ENCODE data around the gene UBE2F.

The UBE2F gene

DNA sequence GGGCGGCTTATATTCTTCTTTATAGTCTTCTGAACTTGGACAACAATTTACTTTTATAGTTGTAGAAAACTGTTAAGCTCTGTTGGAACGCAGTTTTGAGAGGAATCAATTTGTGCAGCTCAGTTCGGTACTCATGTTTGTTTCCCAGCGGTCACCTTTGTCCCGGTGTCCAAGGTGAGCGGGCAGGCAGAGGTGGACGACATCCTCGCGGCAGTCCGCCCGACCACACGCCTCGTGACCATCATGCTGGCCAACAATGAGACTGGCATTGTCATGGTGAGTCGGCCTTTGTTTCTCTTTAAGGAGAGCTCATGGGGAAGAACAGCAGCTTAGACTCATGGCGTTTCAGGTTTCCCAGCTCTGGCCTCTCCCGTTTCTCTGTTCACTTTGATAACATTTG is 114.7 kb downstream of the UBE2F start:
- no peaks in the 10 kb centered on the region for H3K79me1 ChIP-seq (ENCODE audit: low read length)
- no peaks in the 10 kb centered on the region for H3K4me1 ChIP-seq (ENCODE audit: control insufficient read depth, low read depth, low read length)
- no peak overlapping the region for H3K4ac ChIP-seq (ENCODE audit: low read depth, low read length)
- no peak overlapping the region for H3K18ac ChIP-seq (ENCODE audit: low read length)
- no peak overlapping the region for H2BK120ac ChIP-seq (ENCODE audit: low read depth, low read length)
- H3K27me3 ChIP-seq (ENCODE audit: insufficient read depth, low read length, poor library complexity), result no peaks in the 10 kb centered on the region
- no peak overlapping the region for H4K5ac ChIP-seq (ENCODE audit: low read length)
- H3K9ac ChIP-seq (ENCODE audit: low read length), result no peak overlapping the region
- H3K23ac ChIP-seq (ENCODE audit: low read length), result no peak overlapping the region
- no peak overlapping the region for H3K4me3 ChIP-seq (ENCODE audit: low read length)
- peaks cover 13% of the 10 kb centered on the region for H3K36me3 ChIP-seq (ENCODE audit: control insufficient read depth, insufficient read depth, low read length)
- no peaks in the 10 kb centered on the region for H3K79me2 ChIP-seq (ENCODE audit: control insufficient read depth, insufficient read depth, low read length)
- no peak overlapping the region for H2AK5ac ChIP-seq (ENCODE audit: low read length)
- no CpG with 5 or more reads among the region's 16 CpGs for WGBS (ENCODE audit: extremely low coverage, insufficient coverage, low lambda C conversion rate)
- no peak overlapping the region for H3K56ac ChIP-seq (ENCODE audit: low read length)
- H3K4me2 ChIP-seq (ENCODE audit: low read length), result no peak overlapping the region
- no peak for DNase-seq
- H2BK5ac ChIP-seq (ENCODE audit: low read length), result no peak overlapping the region
- no peak overlapping the region for H2BK15ac ChIP-seq (replicated peaks; ENCODE audit: low read depth)
- no peak overlapping the region for H4K8ac ChIP-seq (ENCODE audit: low read depth, low read length)
- H3K27ac ChIP-seq (ENCODE audit: low read depth, low read length), result no peak overlapping the region

DNA sequence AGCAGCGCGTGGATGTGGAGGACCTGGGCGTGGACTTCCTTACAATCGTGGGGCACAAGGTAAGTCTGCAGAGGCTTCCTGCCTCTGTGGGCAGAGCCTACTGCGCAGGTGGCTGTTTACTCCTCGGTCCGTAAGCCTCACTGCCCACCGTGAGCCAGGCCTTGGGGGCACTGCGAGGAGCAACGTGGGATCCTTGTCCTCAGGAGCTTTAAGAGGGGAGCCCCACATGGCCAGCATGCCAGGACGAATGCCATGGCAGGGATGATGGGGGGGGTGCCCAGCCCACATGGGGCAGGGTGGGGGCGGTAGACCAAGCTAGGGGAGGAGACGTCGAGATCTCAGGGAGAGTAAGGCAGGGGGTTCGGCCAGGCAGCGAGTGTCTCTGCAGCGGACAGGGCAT is 115.3 kb downstream of the UBE2F start:
- no peak overlapping the region for H3K27ac ChIP-seq (ENCODE audit: low read depth, low read length)
- H3K23ac ChIP-seq (ENCODE audit: low read length), result no peak overlapping the region
- no peak for DNase-seq
- peaks cover 13% of the 10 kb centered on the region for H3K36me3 ChIP-seq (ENCODE audit: control insufficient read depth, insufficient read depth, low read length)
- no peak overlapping the region for H3K4me3 ChIP-seq (ENCODE audit: low read length)
- H3K9ac ChIP-seq (ENCODE audit: low read length), result no peak overlapping the region
- H3K27me3 ChIP-seq (ENCODE audit: insufficient read depth, low read length, poor library complexity), result no peaks in the 10 kb centered on the region
- no peak overlapping the region for H2BK15ac ChIP-seq (replicated peaks; ENCODE audit: low read depth)
- no peaks in the 10 kb centered on the region for H3K79me1 ChIP-seq (ENCODE audit: low read length)
- no peak overlapping the region for H3K4me2 ChIP-seq (ENCODE audit: low read length)
- H3K4me1 ChIP-seq (ENCODE audit: control insufficient read depth, low read depth, low read length), result no peaks in the 10 kb centered on the region
- H3K79me2 ChIP-seq (ENCODE audit: control insufficient read depth, insufficient read depth, low read length), result no peaks in the 10 kb centered on the region
- no CpG with 5 or more reads among the region's 17 CpGs for WGBS (ENCODE audit: extremely low coverage, insufficient coverage, low lambda C conversion rate)
- H4K8ac ChIP-seq (ENCODE audit: low read depth, low read length), result no peak overlapping the region
- H4K5ac ChIP-seq (ENCODE audit: low read length), result no peak overlapping the region
- H3K56ac ChIP-seq (ENCODE audit: low read length), result no peak overlapping the region
- H2BK5ac ChIP-seq (ENCODE audit: low read length), result no peak overlapping the region
- H2AK5ac ChIP-seq (ENCODE audit: low read length), result no peak overlapping the region
- H3K18ac ChIP-seq (ENCODE audit: low read length), result no peak overlapping the region
- no peak overlapping the region for H2BK120ac ChIP-seq (ENCODE audit: low read depth, low read length)
- H3K4ac ChIP-seq (ENCODE audit: low read depth, low read length), result no peak overlapping the region

DNA sequence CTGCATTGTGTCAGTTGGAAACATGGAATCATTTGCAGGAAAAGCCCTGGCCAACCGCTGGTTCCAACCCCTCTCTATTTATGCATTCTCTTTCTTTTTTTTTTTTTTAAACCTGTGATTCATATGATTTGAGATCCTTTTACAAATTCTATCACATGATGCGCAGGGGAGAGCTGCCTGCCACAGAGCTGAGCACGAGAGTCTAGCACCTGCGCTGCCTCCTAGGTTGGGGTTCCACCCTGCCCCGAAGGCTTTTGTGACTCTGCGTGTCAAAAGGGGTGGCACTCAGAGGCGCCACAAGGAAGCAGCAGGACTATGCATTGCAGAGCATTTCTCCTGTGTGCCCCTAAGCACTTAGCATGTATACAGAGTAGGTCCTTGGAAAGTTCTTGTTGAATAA is 116.0 kb downstream of the UBE2F start:
- Histone ChIP-seq H3K9ac (ENCODE audit: low read length) (no peak overlapping the region), H3K23ac (ENCODE audit: low read length) (no peak overlapping the region), H2BK5ac (ENCODE audit: low read length) (no peak overlapping the region), H3K36me3 (ENCODE audit: control insufficient read depth, insufficient read depth, low read length) (peaks cover 13% of the 10 kb centered on the region), H3K27ac (ENCODE audit: low read depth, low read length) (no peak overlapping the region), H2BK120ac (ENCODE audit: low read depth, low read length) (no peak overlapping the region), H4K8ac (ENCODE audit: low read depth, low read length) (no peak overlapping the region), H3K4ac (ENCODE audit: low read depth, low read length) (no peak overlapping the region), H3K18ac (ENCODE audit: low read length) (no peak overlapping the region), H2BK15ac (replicated peaks; ENCODE audit: low read depth) (no peak overlapping the region), H3K27me3 (ENCODE audit: insufficient read depth, low read length, poor library complexity) (no peaks in the 10 kb centered on the region), H3K79me1 (ENCODE audit: low read length) (no peaks in the 10 kb centered on the region), H3K4me3 (ENCODE audit: low read length) (no peak overlapping the region), H4K5ac (ENCODE audit: low read length) (no peak overlapping the region), H2AK5ac (ENCODE audit: low read length) (no peak overlapping the region), H3K4me2 (ENCODE audit: low read length) (no peak overlapping the region), H3K4me1 (ENCODE audit: control insufficient read depth, low read depth, low read length) (no peaks in the 10 kb centered on the region), H3K79me2 (ENCODE audit: control insufficient read depth, insufficient read depth, low read length) (no peaks in the 10 kb centered on the region), H3K56ac (ENCODE audit: low read length) (no peak overlapping the region)
- no peak for DNase-seq
- no CpG with 5 or more reads among the region's 7 CpGs for WGBS (ENCODE audit: extremely low coverage, insufficient coverage, low lambda C conversion rate)

DNA sequence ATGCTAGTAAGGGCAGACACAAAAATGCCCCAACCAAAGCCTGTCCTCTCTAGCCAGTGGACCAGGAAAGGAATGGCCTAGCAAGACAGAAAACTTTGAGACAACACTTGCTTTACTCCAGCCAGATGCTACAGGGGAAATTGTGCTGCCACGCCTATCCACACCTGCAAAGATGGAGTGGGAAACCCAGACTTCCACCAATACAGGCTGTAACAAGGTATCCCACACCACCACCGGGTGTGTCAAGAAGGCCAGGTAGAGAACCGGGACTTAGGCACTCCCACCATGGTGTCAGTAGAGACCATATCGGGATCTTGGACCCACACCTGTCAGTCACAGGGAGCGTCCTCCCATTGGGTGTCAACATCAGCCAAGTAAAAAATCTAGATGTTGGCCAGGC is 117.1 kb downstream of the UBE2F start:
- Histone ChIP-seq H4K8ac (ENCODE audit: low read depth, low read length) (no peak overlapping the region), H3K18ac (ENCODE audit: low read length) (no peak overlapping the region), H4K5ac (ENCODE audit: low read length) (no peak overlapping the region)

DNA sequence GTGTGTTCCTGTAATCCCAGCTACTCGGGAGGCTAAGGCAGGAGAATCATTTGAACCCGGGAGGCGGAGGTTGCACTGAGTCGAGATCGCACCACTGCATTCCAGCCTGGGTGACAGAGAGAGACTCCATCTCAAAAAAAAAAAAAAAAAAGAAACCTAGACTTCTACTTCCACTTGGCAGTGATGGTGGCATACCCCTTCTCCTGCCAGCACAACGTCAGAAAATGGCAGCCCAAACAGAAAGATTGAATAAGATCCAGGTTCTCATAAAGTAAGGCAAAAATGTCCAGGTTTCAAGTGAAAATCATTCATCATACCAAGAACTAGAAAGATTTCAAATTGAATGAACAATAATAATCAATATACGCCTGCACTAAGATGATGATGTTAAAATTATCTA is 117.9 kb downstream of the UBE2F start:
- no peak for DNase-seq
- Histone ChIP-seq H4K5ac (ENCODE audit: low read length) (no peak overlapping the region), H3K9ac (ENCODE audit: low read length) (no peak overlapping the region), H3K4me1 (ENCODE audit: control insufficient read depth, low read depth, low read length) (no peaks in the 10 kb centered on the region), H3K18ac (ENCODE audit: low read length) (no peak overlapping the region), H3K27me3 (ENCODE audit: insufficient read depth, low read length, poor library complexity) (no peaks in the 10 kb centered on the region), H4K8ac (ENCODE audit: low read depth, low read length) (no peak overlapping the region), H2AK5ac (ENCODE audit: low read length) (no peak overlapping the region), H2BK15ac (replicated peaks; ENCODE audit: low read depth) (no peak overlapping the region), H3K4me3 (ENCODE audit: low read length) (no peak overlapping the region), H3K36me3 (ENCODE audit: control insufficient read depth, insufficient read depth, low read length) (peaks cover 13% of the 10 kb centered on the region), H3K56ac (ENCODE audit: low read length) (no peak overlapping the region), H3K79me2 (ENCODE audit: control insufficient read depth, insufficient read depth, low read length) (no peaks in the 10 kb centered on the region), H3K27ac (ENCODE audit: low read depth, low read length) (no peak overlapping the region), H3K23ac (ENCODE audit: low read length) (no peak overlapping the region), H2BK5ac (ENCODE audit: low read length) (no peak overlapping the region), H3K4me2 (ENCODE audit: low read length) (no peak overlapping the region), H3K79me1 (ENCODE audit: low read length) (no peaks in the 10 kb centered on the region), H3K4ac (ENCODE audit: low read depth, low read length) (no peak overlapping the region), H2BK120ac (ENCODE audit: low read depth, low read length) (no peak overlapping the region)
- no CpG with 5 or more reads among the region's 7 CpGs for WGBS (ENCODE audit: extremely low coverage, insufficient coverage, low lambda C conversion rate)

More for the DNA sequence above, 117.1 kb downstream of the UBE2F start:
- H3K79me1 ChIP-seq (ENCODE audit: low read length), result no peaks in the 10 kb centered on the region
- no peak overlapping the region for H2AK5ac ChIP-seq (ENCODE audit: low read length)
- H2BK15ac ChIP-seq (replicated peaks; ENCODE audit: low read depth), result no peak overlapping the region
- H3K9ac ChIP-seq (ENCODE audit: low read length), result no peak overlapping the region
- H3K4me2 ChIP-seq (ENCODE audit: low read length), result no peak overlapping the region
- peaks cover 13% of the 10 kb centered on the region for H3K36me3 ChIP-seq (ENCODE audit: control insufficient read depth, insufficient read depth, low read length)
- no CpG with 5 or more reads among the region's 5 CpGs for WGBS (ENCODE audit: extremely low coverage, insufficient coverage, low lambda C conversion rate)
- no peak for DNase-seq
- no peaks in the 10 kb centered on the region for H3K4me1 ChIP-seq (ENCODE audit: control insufficient read depth, low read depth, low read length)
- no peak overlapping the region for H2BK5ac ChIP-seq (ENCODE audit: low read length)
- no peak overlapping the region for H3K56ac ChIP-seq (ENCODE audit: low read length)
- no peak overlapping the region for H3K4ac ChIP-seq (ENCODE audit: low read depth, low read length)
- no peak overlapping the region for H3K4me3 ChIP-seq (ENCODE audit: low read length)
- no peak overlapping the region for H3K23ac ChIP-seq (ENCODE audit: low read length)
- H3K79me2 ChIP-seq (ENCODE audit: control insufficient read depth, insufficient read depth, low read length), result no peaks in the 10 kb centered on the region
- no peak overlapping the region for H2BK120ac ChIP-seq (ENCODE audit: low read depth, low read length)
- H3K27me3 ChIP-seq (ENCODE audit: insufficient read depth, low read length, poor library complexity), result no peaks in the 10 kb centered on the region
- no peak overlapping the region for H3K27ac ChIP-seq (ENCODE audit: low read depth, low read length)

DNA sequence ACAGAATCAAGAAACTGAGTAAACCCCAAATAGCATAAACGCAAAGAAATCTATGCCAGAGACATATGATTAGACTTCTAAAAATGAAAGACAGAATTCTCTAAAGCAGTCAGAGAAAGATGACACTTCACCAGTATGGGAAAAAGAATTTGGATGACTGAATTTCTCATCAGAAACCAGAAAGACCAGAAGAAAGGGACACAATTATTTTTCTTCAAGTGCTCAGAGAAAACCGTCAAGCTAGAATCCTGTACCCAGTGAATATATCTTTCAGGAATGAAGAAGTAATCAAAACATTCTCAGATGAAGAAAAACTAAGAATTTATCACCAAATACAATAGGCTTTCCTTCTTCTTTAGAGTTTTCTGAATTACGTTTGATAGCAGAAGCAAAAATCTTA is 119.1 kb downstream of the UBE2F start:
- no peak overlapping the region for H2AK5ac ChIP-seq (ENCODE audit: low read length)
- no peak overlapping the region for H2BK5ac ChIP-seq (ENCODE audit: low read length)
- H3K18ac ChIP-seq (ENCODE audit: low read length), result no peak overlapping the region
- no peaks in the 10 kb centered on the region for H3K79me2 ChIP-seq (ENCODE audit: control insufficient read depth, insufficient read depth, low read length)
- no peak overlapping the region for H2BK120ac ChIP-seq (ENCODE audit: low read depth, low read length)
- no peak overlapping the region for H2BK15ac ChIP-seq (replicated peaks; ENCODE audit: low read depth)
- H3K9ac ChIP-seq (ENCODE audit: low read length), result no peak overlapping the region
- no peak overlapping the region for H3K27ac ChIP-seq (ENCODE audit: low read depth, low read length)
- no peaks in the 10 kb centered on the region for H3K4me1 ChIP-seq (ENCODE audit: control insufficient read depth, low read depth, low read length)
- no CpG with 5 or more reads among the region's 3 CpGs for WGBS (ENCODE audit: extremely low coverage, insufficient coverage, low lambda C conversion rate)
- no peak overlapping the region for H3K56ac ChIP-seq (ENCODE audit: low read length)
- H4K5ac ChIP-seq (ENCODE audit: low read length), result no peak overlapping the region
- H3K4ac ChIP-seq (ENCODE audit: low read depth, low read length), result no peak overlapping the region
- H3K4me3 ChIP-seq (ENCODE audit: low read length), result no peak overlapping the region
- no peaks in the 10 kb centered on the region for H3K27me3 ChIP-seq (ENCODE audit: insufficient read depth, low read length, poor library complexity)
- H3K79me1 ChIP-seq (ENCODE audit: low read length), result no peaks in the 10 kb centered on the region
- DNase-seq, result no peak
- H3K36me3 ChIP-seq (ENCODE audit: control insufficient read depth, insufficient read depth, low read length), result peaks cover 13% of the 10 kb centered on the region
- no peak overlapping the region for H3K23ac ChIP-seq (ENCODE audit: low read length)
- no peak overlapping the region for H3K4me2 ChIP-seq (ENCODE audit: low read length)
- H4K8ac ChIP-seq (ENCODE audit: low read depth, low read length), result no peak overlapping the region
